ENCODE results near the gene ATP2B2.

Gene ATP2B2

GRCh38 chr3:10389339-10389738 lies 116.0 kb downstream of the ATP2B2 start:
- Histone ChIP-seq H3K36me3 (ENCODE audit: low read depth) (no peaks in the 10 kb centered on the region), H3K27me3 (ENCODE audit: insufficient read depth, poor library complexity, severe bottlenecking) (no peaks in the 10 kb centered on the region), H3K9me3 (ENCODE audit: severe bottlenecking) (no peaks in the 10 kb centered on the region), H3K4me1 (ENCODE audit: insufficient read depth, poor library complexity, severe bottlenecking) (no peaks in the 10 kb centered on the region), H3K27ac (ENCODE audit: poor library complexity, severe bottlenecking) (no peak overlapping the region), H3K4me3 (ENCODE audit: severe bottlenecking) (no peak overlapping the region)
- ATAC-seq (ENCODE audit: low read depth) (no peak), DNase-seq (ENCODE audit: low spot score) (no peak)
- no peak for TF ChIP-seq CTCF (IDR thresholded peaks at IDR 0.05; ENCODE audit: poor library complexity, severe bottlenecking)

- Histone ChIP-seq H3K9me3 (ENCODE audit: severe bottlenecking) (no peaks in the 10 kb centered on the region), H3K4me3 (ENCODE audit: severe bottlenecking) (no peak overlapping the region), H3K36me3 (ENCODE audit: low read depth) (no peaks in the 10 kb centered on the region), H3K27ac (ENCODE audit: poor library complexity, severe bottlenecking) (no peak overlapping the region), H3K4me1 (ENCODE audit: insufficient read depth, poor library complexity, severe bottlenecking) (no peaks in the 10 kb centered on the region), H3K27me3 (ENCODE audit: insufficient read depth, poor library complexity, severe bottlenecking) (no peaks in the 10 kb centered on the region)
- ATAC-seq (ENCODE audit: low read depth) (no peak), DNase-seq (ENCODE audit: low spot score) (no peak)
- no peak for TF ChIP-seq CTCF (IDR thresholded peaks at IDR 0.05; ENCODE audit: poor library complexity, severe bottlenecking)
Observed at GRCh38 chr3:10387881-10388609, 117.3 kb downstream of the ATP2B2 start.

DNA sequence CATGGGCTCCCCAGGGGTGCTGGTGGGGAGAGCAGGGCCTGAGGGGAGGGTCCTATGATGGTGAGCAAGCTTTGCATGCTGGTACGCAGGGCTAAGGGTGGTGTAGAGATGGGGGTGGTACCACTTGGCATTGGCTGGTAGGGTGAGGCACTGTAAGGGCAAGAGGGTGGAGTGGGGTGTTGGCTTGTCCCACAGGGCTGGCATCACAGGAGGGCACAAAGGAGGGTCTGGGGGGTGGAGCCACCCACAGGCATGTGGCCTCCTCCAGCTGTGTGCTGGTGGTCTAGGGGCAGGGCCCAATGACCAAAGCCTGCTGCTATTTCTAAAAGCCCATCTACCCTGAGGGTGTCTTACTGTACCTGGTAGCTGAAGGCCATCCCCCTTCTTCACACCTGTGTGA lies 119.3 kb downstream of the ATP2B2 start:
- no peak overlapping the region for H3K4me3 ChIP-seq (ENCODE audit: severe bottlenecking)
- H3K36me3 ChIP-seq (ENCODE audit: low read depth) = no peaks in the 10 kb centered on the region
- no peaks in the 10 kb centered on the region for H3K9me3 ChIP-seq (ENCODE audit: severe bottlenecking)
- H3K4me1 ChIP-seq (ENCODE audit: insufficient read depth, poor library complexity, severe bottlenecking) = no peaks in the 10 kb centered on the region
- no peak for TF ChIP-seq CTCF (IDR thresholded peaks at IDR 0.05; ENCODE audit: poor library complexity, severe bottlenecking)
- H3K27me3 ChIP-seq (ENCODE audit: insufficient read depth, poor library complexity, severe bottlenecking) = peaks cover 4% of the 10 kb centered on the region
- no peak overlapping the region for H3K27ac ChIP-seq (ENCODE audit: poor library complexity, severe bottlenecking)
- DNase-seq (ENCODE audit: low spot score) (no peak), ATAC-seq (ENCODE audit: low read depth) (no peak)

DNA sequence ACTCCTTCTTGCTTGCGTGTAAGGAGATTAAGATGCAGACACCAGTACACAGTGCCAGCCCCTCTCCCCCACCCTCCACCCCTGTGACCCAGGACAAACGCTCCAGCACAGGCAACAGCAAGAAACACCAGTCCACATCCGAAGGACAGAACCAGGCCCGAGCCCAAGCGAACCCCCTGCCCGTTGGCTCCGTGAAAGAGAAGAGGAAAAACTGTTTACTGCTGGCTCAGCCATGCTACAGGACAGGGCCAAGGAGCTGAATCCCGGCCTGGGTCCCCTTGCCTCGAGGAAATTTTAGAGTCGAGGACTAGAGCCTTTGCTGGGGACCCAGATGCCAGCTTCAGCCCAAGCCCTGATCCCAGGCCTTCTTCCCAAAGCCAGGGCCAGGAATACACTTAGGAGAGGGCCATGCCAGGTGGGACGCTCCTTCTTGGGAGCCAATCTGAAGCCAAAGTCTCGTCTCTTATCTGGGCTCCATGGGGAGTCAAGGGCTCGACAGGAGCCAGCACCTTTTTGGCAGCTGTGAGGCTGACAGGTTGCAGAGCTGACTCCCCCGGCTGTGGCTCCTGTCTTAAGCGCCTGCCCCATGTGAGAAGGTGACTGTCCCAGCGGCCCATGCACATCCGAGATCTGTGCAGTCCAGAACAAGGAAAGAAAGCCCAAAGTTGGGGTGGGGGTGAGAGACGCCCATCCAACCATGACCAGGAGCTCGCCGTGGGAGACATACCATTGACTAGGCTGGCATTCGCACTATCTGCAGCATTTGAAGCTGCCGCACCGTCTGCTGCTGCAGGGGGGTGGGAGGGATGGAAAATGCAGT lies 120.6 kb downstream of the ATP2B2 start:
- no peaks in the 10 kb centered on the region for H3K36me3 ChIP-seq (ENCODE audit: low read depth)
- H3K4me1 ChIP-seq (ENCODE audit: insufficient read depth, poor library complexity, severe bottlenecking) = no peaks in the 10 kb centered on the region
- TF ChIP-seq CTCF (IDR thresholded peaks at IDR 0.05; ENCODE audit: poor library complexity, severe bottlenecking) = no peak
- ATAC-seq (ENCODE audit: low read depth) (no peak), DNase-seq (ENCODE audit: low spot score) (no peak)
- H3K27ac ChIP-seq (ENCODE audit: poor library complexity, severe bottlenecking) = no peak overlapping the region
- H3K9me3 ChIP-seq (ENCODE audit: severe bottlenecking) = no peaks in the 10 kb centered on the region
- H3K4me3 ChIP-seq (ENCODE audit: severe bottlenecking) = no peak overlapping the region
- H3K27me3 ChIP-seq (ENCODE audit: insufficient read depth, poor library complexity, severe bottlenecking) = peaks cover 4% of the 10 kb centered on the region

DNA sequence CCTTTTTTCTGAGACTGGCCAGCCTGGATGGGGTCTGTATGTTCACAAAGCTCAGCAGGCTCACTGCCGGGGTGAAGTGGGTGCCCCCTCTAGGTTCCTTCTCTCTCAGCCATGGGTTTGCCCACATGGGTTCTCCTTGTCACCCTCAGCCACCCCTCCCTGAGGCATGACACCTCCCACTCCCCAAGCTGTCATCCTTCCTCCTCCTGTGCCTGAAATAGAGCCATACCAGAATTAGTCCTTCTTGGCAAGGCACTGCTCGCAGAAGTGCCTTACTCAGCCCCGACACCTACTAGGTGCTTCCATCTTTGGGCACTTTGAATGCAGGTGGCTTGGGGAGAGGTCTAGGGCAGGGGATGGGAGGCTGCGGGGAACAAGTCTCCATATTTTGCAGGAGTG lies 121.5 kb downstream of the ATP2B2 start:
- ATAC-seq (ENCODE audit: low read depth) = no peak
- no peak for TF ChIP-seq CTCF (IDR thresholded peaks at IDR 0.05; ENCODE audit: poor library complexity, severe bottlenecking)

More for the DNA sequence above, 121.5 kb downstream of the ATP2B2 start:
- H3K4me3 ChIP-seq (ENCODE audit: severe bottlenecking) = no peak overlapping the region
- peaks cover 4% of the 10 kb centered on the region for H3K27me3 ChIP-seq (ENCODE audit: insufficient read depth, poor library complexity, severe bottlenecking)
- H3K36me3 ChIP-seq (ENCODE audit: low read depth) = no peaks in the 10 kb centered on the region
- H3K4me1 ChIP-seq (ENCODE audit: insufficient read depth, poor library complexity, severe bottlenecking) = no peaks in the 10 kb centered on the region
- DNase-seq (ENCODE audit: low spot score) = no peak
- H3K9me3 ChIP-seq (ENCODE audit: severe bottlenecking) = no peaks in the 10 kb centered on the region
- no peak overlapping the region for H3K27ac ChIP-seq (ENCODE audit: poor library complexity, severe bottlenecking)

All from RWPE2 (cell line).